CD4-positive, alpha-beta T cell treated with Interleukin-17A for 1 hour (primary cell): Measurements from ENCODE around the gene TRIM29.

Experiments
- DNase-seq: peaks from one replicate; pipeline ENCODE4 v3.0.0-alpha.2; 2020

Gene TRIM29

DNA sequence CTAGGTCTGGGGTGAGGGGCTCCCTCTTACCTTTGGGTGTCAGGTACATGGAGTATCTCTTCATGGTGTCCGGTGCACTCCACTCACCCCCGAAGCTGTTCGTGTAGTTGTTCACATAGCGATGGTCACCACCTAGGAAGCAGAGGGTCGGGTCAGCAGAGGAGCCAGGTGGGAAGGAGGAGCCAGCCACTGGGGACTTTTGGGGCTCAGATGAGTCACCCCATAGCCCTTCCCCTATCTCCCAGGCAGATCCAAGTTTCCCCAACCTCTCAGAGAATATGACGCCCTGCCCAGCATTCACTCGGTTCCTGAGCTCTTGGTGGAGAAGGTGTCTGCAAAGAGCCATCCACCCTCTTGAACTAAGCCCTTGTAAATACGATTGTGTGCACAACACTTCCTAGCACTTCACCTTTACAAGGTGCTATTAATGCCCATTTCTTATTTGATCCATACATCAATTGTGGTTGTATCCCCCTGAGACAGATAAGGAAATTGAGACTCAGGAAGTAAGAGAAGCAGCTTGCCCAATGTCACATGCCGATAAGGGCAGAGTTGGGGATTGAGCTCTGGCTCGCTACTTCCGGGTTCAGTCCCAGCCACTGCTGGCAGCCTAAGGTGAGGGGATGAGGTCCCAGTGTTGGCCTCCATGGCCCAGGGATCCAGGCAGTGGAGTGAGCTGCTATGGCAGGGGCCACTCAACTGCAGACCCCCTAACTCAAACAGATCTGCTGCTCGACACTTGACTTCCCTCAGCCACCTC, 14.8 kb downstream of the TRIM29 start:
- no peak for DNase-seq

DNA sequence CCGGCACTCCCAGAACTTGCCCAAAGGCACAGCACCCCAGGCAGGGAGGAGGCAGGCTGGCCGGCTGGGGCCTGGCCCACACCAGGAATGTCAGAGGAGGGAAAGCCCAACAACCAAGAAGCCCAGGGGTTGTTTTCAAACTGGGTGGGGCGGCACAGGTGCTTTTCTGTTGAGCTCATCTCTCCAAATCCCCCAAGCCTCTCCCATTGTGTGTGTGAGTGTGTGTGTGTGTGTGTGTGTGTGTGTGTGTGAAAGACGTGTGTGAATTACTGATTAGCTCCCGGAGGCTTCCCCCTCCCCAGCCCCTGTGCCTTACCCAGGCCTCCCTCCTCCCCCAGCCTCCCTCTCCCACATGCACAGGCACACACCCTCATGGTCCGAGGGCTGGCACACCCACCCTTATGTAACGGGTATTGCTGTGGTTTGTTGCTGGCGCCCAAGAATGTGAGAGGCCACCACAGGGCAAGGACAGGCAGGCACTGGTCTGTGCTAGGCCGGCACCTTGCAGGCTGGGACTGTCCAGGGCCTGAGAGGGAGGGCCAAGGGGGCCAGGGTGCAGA, 15.9 kb downstream of the TRIM29 start:
- DNase-seq: no peak

DNA sequence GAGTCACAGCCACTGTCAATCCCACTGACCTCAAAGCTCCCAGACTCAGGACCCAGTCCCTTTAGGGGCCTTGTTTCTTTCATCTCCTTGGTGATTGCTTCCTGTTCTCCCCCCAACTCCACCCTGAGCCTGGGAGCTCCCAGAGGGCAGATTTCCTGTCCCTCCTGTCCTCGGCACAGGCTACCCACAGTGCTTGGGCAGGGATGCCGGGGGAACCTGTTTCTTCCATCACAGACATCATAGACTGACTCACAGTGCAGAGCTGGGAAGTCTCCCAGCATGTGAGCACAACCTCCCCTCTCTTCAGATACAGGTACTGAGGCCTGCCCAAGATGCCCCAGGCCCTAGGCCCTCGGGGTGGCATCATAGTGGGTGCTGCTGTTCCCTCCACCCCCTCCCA, 16.6 kb downstream of the TRIM29 start:
- DNase-seq: no peak

DNA sequence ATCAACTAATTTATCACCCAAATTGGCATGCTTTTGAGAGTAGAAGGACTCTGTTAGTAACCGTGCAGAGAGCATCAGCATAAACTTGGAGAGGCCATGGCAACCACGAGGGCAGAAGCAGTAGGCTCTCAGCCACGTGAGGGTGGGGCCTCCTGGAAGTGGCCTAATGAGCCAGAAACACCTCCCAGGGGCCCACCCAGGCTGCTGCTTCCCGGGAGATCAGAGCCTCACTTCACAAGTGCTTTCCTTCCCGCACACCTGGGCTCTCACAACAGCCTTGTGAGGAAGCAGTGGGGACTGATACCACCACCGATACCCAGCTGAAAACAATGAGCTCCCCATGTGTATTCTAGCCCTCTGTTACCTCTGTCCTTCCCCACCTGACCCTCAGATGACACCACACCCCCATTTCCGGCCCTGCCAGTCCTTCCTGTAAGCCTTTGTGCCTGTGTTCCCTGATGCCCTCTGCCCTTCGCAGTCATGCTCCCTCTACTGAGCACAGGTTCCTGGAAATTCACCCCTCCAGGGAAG, 17.0 kb downstream of the TRIM29 start:
- no peak for DNase-seq

DNA sequence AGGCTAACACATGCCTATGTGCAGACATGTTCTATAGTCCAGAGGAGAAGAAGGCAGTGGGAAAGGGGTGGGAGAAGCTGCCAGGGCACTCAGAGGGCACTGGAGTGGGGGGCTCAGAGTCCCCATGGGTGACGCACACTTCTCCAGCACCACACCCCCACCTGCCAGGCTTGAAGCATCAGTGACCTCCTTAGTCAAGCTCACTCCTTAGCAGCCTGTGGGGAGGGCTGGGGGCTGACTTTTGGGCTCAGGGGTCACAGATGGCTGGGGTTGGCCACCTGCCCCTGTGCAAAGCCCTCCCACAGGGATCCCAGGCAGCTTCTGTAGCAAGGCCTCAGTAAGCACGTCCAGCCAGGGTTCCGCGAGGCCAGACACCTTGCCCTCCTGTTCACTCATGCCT, 18.8 kb downstream of the TRIM29 start:
- no peak for DNase-seq

DNA sequence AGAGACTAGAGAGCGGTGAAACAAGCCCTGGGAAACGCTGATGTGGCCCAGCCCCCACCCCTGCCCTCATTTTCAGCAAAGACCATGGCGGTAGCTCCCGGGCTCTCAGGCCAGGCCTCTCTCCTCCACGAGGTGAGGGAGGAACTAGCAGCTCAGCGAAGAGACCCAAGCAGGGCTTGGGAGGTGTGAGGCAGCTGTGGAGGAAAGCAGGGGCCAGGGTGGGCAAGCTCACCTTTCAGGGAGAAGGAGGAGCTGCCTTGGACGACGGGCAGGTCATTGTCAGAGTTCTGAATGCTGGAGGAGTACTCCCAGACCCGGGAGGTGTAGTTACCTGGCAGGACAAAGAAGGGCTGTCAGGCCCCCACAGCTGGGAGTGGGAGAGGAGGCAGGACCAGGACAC, 19.9 kb downstream of the TRIM29 start:
- DNase-seq: no peak

DNA sequence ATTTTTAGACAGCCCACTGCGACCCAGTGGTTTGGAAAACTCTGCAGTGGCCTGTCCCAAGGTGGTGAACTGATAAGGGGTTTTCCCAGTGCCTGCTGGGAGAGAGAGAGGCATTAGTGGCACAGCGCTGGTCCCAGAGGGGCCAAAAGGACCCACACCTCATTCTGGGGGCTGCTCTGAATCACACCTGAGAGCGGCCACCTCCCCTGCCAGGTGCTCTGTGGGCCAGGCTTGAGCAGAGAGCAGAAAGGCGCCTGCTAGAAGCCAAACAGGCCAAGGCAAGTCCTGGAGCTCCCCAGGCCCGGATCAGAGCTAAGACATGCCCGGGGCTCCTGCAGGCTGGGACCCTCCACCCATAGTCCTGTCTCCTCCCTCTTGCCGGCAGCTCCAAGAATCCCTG, 20.9 kb downstream of the TRIM29 start:
- no peak for DNase-seq

DNA sequence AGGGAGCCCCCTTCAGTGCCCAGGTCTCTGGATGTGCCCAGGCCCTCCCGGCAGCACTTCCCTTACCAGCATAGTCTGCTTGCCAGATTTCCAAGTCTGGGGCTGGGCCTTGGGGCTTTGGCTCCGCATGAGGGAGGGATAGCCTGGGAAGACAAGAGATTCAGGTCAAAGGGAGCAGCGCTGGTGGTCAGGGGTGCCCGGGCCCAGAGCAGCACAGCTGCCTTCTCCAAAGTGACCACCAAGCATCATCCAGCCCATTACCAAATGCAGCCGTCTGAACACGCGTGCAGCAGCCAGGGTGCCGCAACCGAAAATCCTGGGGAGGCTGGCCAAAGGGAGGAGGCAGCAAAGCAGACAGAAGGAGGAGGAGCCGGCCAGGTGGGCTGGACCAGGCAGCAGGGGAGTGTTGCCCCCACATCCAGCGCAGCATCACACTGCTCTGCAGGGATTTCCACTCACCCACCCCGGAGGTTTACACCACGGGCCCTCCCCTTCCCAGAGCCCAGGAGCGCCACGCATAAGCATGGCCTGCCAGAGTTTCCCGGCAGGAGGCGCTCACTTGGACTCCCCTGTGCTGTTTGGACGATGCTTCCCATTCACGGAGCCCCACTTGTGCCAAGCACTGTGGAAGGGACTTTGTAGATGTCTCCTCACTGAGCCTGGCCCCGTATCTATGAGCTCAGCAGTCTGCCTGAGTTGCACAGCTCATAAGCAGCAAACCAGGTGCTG, 22.5 kb downstream of the TRIM29 start:
- DNase-seq: no peak

DNA sequence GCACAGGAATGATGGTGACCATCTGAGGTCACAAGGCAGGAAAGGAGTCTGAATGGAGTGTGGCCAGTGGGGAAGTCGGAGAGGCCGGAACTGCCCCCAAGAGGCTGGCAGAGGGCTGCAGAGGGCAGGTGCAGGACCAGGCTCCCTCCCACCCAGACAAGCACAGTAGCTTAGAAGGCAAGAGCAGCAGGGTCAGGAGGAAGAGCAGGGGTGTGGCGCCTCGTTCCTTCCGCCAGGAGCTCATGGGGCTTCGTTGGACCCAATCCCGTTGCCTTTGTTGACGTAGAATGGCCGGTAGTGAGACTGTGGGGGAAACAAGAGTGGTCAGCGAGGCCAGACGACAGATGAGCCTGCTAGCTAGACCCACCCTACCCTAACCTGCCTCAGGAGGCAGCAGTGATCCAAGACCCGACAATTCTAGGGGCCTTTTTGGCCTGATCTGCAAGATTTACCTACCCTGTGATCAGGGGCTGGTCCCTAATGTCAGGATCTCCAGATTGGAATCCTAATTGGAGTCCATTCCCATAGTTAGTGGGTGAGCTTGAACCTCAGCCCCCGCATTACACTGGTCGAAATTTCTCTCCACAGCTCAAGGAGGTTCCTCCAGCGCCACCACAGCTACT, 25.6 kb downstream of the TRIM29 start:
- DNase-seq: no peak

DNA sequence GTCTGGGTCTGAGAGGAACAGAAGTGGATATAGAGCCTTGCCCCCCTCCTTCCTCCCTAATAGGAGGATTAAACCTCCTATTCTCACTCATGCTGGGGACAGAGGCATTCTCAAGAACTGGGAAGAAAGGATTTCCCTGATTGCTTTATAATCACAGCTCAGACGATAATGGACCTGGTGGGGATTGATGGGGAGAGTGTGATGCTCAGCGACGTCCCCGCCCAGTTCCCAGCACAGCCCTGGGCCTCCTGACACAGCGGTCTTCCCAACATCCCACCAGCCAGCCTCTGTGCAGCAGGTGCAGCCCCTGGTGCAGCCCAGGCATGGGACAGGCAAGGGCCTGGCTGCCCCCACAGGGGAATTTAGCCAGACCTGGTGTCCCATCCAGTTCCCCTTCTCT, 28.4 kb downstream of the TRIM29 start:
- DNase-seq: no peak

DNA sequence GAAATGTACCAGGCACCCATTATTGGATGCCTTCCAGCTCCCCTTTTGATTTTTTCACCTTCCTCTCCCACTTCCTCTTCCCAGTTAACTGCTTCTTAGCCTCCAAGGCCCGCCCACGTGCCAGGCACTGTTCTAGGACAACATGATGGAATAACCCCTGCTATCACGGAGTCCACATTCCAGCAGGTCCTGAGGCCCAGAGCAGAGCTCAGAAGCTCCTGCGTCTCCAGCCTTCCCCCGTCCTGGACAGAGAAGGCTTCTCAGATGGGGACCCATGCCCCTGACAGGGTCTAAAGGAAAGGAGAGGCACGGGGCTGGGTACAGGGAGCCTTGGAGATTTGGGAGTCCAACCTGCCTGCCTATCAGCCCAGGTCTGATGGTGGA, 29.1 kb downstream of the TRIM29 start:
- no peak for DNase-seq

DNA sequence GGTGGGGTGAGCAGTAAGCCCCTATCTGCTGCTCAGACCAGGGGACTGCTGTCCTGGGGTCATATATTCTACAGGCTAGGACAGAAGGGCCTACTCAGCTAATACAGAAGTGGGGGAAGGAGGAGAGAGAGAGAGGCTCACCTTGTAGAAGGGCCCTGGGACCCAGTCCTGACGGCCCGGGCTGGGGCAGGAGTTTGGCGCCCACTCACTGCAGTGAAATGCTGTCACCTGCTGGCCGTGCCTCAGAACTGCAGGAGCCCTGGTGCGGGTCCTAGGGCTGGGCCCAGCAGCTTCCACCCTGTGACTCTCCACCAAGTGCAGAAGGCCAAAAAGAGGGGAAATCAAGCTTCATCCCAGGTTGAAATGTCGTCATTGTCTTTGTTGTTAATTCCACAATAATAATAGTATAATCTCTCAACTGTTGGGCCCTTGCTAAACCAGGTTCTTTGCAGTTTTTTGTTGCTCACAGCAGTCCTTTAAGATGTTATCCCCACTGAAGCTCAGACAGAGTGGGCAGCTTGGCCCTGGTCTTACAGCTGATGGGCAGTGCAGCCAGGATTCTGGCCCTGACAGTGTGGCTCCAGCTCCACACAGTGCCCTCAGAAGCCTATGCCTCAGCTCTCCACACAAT, 29.6 kb downstream of the TRIM29 start:
- DNase-seq: peak; percentile 44

DNA sequence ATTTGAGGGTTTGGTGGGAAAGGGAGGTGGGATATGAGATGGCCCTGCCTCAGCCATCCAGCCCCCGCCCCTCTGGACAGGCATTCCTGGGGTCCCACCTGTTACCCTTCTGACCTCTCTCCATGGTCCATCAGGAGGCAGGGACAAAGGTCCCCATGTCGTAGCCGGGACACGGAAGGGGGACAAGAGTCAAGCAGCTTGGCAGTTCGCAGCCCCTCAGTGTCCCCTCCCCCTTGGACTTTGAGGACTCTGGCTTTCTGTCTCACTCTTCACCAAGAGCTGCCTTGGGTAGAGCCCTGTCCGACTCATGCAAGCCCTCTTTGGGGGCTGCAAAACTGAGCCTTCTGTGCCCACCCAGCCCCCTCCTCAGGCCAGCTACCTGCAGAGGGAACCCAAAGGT, 30.2 kb downstream of the TRIM29 start:
- DNase-seq: no peak

DNA sequence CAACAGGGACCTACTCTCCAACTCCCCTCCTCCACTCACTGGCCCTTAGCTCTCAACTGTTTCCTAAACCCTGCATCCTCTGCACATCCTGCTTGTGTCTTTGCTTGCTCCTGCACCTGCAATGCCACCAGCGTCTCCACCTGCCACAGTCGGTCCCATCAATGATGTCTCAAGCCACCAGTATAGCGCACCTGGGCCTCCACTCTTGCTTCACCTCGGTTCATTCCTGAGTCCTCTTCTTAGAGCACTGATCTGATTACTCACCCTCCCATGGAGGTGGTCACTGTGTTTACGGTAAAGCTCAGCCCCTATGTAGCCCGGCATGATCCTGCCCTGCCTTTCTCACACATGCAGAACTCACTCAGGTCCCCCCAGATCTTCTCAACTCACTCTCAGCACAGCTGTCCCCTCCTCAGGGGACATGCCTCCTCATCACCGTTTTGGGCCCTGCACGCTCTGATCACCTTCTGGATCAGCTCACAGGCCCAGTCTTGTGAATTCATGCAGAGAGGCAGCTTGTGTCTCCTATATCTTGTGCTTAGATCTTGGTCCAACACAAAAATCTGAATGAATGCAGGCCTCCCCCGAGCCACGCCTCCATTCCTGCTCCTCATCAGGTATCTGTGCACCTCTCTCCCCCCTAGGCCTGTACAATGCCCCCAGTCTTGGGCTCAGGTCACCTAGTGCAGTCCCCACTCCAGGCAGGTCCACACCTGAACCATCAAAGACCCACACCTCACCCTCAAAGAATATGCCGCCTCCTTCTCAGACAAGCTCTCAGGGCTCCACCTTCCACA, 31.4 kb downstream of the TRIM29 start:
- DNase-seq: no peak

DNA sequence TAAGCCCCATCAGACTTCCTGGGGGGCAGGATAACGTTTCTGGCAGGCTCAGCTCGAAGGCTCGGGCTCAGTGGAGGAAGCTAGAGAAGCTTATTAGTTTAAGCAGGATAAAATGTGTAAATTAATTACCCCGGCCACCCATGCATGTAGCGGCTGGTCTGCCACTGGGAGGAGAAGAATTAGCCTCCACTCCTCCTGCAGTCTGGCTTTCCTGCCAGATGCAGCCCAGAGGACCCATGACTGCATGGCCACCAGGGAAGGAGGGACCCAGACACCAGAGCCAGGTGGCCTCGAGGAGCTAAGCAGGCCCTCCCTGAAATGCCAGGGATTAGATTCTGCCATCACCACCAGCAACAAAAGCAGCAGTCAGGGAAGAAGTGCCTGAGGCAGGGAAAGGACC, 32.3 kb downstream of the TRIM29 start:
- no peak for DNase-seq

DNA sequence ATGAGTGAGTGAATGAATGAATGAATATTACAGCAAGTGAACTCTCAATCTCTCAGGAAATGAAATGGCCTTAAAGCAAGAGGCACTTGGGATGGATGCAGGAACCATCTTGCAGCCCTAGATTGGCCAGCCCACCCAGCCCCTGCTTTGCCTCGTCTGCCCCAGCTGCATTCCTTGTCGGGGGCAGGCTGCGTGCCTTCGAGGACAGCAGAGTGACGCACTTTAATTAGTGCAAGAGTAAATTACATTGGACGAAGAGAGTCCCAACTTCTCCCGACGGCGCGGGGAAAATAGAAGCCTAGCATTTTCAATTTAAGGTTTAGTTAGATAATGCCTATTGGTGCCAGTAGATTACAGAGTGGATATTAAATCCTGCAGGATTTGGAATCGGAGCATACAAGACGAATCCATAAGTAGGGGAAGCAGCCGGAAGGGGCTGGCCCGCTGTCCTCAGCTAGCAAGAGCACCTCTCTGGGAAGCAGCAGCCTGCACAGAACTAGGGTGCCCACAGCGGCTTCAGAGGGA, 33.8 kb downstream of the TRIM29 start:
- no peak for DNase-seq

DNA sequence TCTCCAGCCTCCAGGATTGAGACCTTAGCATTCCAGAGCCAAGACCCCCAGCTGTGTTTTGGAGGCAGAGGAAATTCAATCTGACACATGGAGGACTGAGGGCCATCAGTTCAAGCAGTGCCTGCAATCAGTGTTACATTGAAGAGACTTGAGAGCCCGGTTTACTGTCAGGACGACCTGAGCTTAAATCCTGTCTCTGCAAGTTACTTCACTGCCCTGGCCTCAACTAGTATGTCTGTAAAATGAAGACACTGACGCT, 35.1 kb downstream of the TRIM29 start:
- no peak for DNase-seq

DNA sequence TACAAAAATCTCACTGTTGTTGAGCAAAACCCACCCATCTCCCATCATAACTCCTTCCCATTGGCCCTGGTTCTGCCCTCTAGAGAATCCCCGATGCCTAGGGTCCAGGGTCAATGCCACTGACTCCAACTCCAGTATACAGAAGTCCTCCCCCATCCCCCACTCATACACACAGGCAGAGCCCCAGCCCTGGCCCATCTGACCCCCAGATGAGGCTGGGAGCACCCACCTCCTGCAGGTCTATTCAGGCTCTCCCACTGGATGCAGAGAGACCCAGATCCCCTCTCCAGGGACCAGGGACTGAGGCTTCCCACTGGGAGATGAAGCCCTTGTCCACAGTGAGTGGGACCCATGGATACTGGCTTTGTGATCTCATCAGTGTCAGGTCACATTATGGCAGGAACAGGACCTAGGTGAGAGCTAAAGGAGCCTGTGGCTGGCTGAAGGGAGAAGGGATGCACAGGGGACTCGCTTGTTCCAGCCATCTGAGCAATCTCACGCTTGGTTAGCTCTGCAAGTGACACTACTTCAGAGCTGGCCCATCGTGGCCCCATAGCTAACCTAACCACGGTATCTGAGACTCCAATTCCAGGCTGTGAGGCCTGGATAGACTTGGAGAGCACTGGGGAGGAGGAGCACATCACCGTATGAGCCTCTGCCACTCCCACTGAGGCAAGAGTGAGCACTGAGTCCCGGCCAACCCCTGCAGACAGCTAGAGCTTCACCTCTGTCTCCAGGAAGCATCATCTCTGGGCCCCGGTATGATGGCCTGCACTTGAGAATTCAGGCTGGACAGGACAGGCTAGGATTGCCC, 35.7 kb downstream of the TRIM29 start:
- DNase-seq: no peak

DNA sequence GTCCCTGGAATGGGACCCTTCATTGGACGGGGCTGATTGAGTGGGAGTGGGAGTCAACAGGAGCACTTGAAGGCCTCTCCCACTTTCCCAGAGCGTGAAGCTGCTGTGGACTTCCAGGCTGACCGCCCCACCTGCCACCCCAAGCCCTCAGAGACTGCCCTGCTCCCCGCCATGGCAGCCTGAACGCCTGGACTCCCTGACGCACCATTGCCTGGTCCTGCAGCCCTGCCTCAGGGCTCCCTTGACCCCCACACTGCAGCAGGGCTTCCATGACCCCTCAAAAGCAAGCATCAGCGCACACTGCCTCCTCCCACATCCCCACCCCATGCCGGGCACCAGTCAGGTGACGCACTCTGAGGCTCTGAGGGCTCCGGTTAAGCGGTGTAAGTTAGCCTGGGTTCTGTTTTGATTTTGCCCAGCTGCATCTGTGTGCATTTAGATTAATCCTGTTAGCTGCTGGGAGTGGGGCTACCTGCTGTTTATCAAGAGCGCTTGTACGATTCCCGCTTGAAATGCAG, 39.4 kb downstream of the TRIM29 start:
- no peak for DNase-seq

DNA sequence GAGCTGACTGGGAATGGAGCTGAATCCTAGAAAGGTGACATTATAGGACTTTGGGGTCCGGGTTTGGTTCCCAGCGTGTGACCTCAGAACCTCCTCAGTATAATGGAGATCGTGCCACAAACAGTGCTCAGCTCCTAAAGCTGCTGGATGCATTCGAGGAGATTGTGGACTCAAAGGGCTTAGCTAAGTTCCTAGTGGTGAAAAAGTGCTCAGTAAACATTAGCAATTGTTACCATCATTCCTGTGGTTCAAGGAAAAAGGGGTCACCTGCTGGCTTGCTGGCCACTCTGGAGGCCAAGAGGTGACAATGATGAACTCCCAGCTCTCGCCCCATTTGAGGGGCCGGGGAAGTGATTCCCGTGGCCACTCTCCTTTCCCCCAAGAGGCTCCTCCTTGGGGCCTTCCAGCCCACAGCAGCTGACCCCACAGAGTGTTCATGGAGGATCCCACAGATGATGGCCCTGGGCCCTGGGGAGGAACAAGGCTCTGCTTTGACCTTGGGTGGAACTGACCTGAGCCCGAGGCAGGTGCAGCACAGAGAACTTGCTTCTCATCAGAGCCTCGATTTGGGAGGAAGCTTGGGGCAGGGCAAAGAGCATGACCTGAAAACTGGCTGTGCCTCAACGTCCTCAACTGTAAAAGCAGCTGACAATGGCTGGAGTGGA, 40.1 kb downstream of the TRIM29 start:
- no peak for DNase-seq
